GM19193 (cell line): Measurements from ENCODE around the gene ST6GALNAC6.

Experiments used
- POLR2A ChIP-seq: IDR thresholded peaks from 4 replicates; pipeline ENCODE4 v1.6.1; 2011; ENCODE audit not compliant: insufficient read depth, insufficient read length; ENCODE audit errors: extremely low read depth

Gene ST6GALNAC6

GRCh38 chr9:127899128-127899943 is at the start of gene ST6GALNAC6:
TSS of gene ST6GALNAC6 (minus strand) at chr9:127899603. CDS start at chr9:127897981, 1,622 bp downstream.
- TF ChIP-seq POLR2A, result peak; percentile 47

GRCh38 chr9:127947841-127948710 is 48.7 kb upstream of the ST6GALNAC6 start:
- TF ChIP-seq POLR2A, result no peak

GRCh38 chr9:127946728-127947127 is 47.3 kb upstream of the ST6GALNAC6 start:
- no peak for TF ChIP-seq POLR2A

- no peak for TF ChIP-seq POLR2A
Observed at GRCh38 chr9:127945942-127946341, 46.5 kb upstream of the ST6GALNAC6 start.

- TF ChIP-seq POLR2A, result no peak
Observed at GRCh38 chr9:127945338-127945737, 45.9 kb upstream of the ST6GALNAC6 start.

GRCh38 chr9:127944586-127945218 is 45.3 kb upstream of the ST6GALNAC6 start:
- no peak for TF ChIP-seq POLR2A

- no peak for TF ChIP-seq POLR2A
Observed at GRCh38 chr9:127943731-127944144, 44.3 kb upstream of the ST6GALNAC6 start.

GRCh38 chr9:127943011-127943662 is 43.7 kb upstream of the ST6GALNAC6 start:
- TF ChIP-seq POLR2A, result no peak

GRCh38 chr9:127942216-127943010 is 43.0 kb upstream of the ST6GALNAC6 start:
- TF ChIP-seq POLR2A, result no peak

GRCh38 chr9:127941961-127942215 is 42.5 kb upstream of the ST6GALNAC6 start:
- no peak for TF ChIP-seq POLR2A

GRCh38 chr9:127941062-127941960 is 41.9 kb upstream of the ST6GALNAC6 start:
- no peak for TF ChIP-seq POLR2A

GRCh38 chr9:127940593-127940992 is 41.2 kb upstream of the ST6GALNAC6 start:
- no peak for TF ChIP-seq POLR2A

- TF ChIP-seq POLR2A, result no peak
Observed at GRCh38 chr9:127938298-127938690, 38.9 kb upstream of the ST6GALNAC6 start.
